ENCODE measurements around the gene CP.
A peak's percentile ranks its signal among the peaks of the same experiment; 100 is the strongest.

The CP gene

DNA sequence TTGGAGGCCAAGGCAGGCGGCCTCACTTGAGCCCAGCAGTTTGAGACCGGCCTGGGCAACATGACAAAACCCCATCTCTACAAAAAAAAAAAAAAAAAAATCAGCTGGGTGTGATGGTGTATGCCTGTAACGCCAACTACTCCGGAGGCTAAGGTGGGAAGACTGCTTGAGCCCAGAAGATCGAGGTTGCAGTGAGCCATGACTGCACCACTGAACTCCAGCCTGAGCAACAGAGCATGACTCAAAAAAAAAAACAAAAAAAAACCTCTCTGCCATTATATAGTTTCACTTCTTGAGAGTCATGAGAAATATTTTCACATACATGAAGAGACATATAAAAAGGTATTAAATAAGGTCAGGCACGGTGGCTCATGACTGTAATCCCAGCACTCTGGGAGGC is 45.9 kb upstream of the CP start:
- TF ChIP-seq, protein P1, sequence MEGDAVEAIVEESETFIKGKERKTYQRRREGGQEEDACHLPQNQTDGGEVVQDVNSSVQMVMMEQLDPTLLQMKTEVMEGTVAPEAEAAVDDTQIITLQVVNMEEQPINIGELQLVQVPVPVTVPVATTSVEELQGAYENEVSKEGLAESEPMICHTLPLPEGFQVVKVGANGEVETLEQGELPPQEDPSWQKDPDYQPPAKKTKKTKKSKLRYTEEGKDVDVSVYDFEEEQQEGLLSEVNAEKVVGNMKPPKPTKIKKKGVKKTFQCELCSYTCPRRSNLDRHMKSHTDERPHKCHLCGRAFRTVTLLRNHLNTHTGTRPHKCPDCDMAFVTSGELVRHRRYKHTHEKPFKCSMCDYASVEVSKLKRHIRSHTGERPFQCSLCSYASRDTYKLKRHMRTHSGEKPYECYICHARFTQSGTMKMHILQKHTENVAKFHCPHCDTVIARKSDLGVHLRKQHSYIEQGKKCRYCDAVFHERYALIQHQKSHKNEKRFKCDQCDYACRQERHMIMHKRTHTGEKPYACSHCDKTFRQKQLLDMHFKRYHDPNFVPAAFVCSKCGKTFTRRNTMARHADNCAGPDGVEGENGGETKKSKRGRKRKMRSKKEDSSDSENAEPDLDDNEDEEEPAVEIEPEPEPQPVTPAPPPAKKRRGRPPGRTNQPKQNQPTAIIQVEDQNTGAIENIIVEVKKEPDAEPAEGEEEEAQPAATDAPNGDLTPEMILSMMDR (IDR thresholded peaks at IDR 0.05; ENCODE audit: insufficient read depth, low read length): no peak
- TF ChIP-seq, protein P2, sequence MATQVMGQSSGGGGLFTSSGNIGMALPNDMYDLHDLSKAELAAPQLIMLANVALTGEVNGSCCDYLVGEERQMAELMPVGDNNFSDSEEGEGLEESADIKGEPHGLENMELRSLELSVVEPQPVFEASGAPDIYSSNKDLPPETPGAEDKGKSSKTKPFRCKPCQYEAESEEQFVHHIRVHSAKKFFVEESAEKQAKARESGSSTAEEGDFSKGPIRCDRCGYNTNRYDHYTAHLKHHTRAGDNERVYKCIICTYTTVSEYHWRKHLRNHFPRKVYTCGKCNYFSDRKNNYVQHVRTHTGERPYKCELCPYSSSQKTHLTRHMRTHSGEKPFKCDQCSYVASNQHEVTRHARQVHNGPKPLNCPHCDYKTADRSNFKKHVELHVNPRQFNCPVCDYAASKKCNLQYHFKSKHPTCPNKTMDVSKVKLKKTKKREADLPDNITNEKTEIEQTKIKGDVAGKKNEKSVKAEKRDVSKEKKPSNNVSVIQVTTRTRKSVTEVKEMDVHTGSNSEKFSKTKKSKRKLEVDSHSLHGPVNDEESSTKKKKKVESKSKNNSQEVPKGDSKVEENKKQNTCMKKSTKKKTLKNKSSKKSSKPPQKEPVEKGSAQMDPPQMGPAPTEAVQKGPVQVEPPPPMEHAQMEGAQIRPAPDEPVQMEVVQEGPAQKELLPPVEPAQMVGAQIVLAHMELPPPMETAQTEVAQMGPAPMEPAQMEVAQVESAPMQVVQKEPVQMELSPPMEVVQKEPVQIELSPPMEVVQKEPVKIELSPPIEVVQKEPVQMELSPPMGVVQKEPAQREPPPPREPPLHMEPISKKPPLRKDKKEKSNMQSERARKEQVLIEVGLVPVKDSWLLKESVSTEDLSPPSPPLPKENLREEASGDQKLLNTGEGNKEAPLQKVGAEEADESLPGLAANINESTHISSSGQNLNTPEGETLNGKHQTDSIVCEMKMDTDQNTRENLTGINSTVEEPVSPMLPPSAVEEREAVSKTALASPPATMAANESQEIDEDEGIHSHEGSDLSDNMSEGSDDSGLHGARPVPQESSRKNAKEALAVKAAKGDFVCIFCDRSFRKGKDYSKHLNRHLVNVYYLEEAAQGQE (IDR thresholded peaks at IDR 0.05; ENCODE audit: insufficient replicate concordance, low read depth): no peak
- TF ChIP-seq GABPA (IDR thresholded peaks at IDR 0.05; ENCODE audit: low read depth): no peak
- no peak for TF ChIP-seq POLR2AphosphoS5 (IDR thresholded peaks at IDR 0.05; ENCODE audit: low read depth)
- no peak for TF ChIP-seq SPI1 (IDR thresholded peaks at IDR 0.05; ENCODE audit: borderline replicate concordance, low read depth)
- no peak overlapping the region for H3K4me3 ChIP-seq (replicated peaks; ENCODE audit: insufficient read depth, low read length)
- H3K27me3 ChIP-seq (ENCODE audit: insufficient read depth, poor library complexity, severe bottlenecking): no peaks in the 10 kb centered on the region
- no peak for DNase-seq (ENCODE audit: low read depth in 1 of 2, low spot score in 1 of 2)
- no peak overlapping the region for H3K27ac ChIP-seq (replicated peaks)

DNA sequence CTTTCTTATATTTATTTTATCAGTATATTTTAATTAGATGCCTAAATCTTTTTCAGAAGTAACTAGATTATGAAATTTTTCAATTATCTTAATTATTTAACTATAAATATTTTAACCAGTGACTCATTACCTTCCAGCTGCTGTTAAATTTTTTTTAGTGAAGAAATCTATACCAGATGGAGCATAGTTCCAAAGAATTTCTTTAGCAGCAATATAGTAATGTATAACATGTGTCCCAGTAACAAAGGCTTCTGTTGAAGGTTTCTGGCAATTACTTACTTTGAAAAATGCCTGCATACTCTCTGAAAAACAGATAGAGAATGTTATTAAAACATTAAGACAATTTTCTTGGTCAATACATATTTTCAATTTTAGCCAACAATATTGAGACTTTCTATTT is 45.1 kb upstream of the CP start:
- H3K27ac ChIP-seq (replicated peaks): no peak overlapping the region
- DNase-seq (ENCODE audit: low read depth in 1 of 2, low spot score in 1 of 2): no peak
- no peak overlapping the region for H3K4me3 ChIP-seq (replicated peaks; ENCODE audit: insufficient read depth, low read length)
- no peaks in the 10 kb centered on the region for H3K27me3 ChIP-seq (ENCODE audit: insufficient read depth, poor library complexity, severe bottlenecking)
- TF ChIP-seq POLR2AphosphoS5 (IDR thresholded peaks at IDR 0.05; ENCODE audit: low read depth) (no peak), GABPA (IDR thresholded peaks at IDR 0.05; ENCODE audit: low read depth) (no peak), SPI1 (IDR thresholded peaks at IDR 0.05; ENCODE audit: borderline replicate concordance, low read depth) (no peak)
- TF ChIP-seq, protein P2 (IDR thresholded peaks at IDR 0.05; ENCODE audit: insufficient replicate concordance, low read depth): no peak
- TF ChIP-seq, protein P1 (IDR thresholded peaks at IDR 0.05; ENCODE audit: insufficient read depth, low read length): no peak

DNA sequence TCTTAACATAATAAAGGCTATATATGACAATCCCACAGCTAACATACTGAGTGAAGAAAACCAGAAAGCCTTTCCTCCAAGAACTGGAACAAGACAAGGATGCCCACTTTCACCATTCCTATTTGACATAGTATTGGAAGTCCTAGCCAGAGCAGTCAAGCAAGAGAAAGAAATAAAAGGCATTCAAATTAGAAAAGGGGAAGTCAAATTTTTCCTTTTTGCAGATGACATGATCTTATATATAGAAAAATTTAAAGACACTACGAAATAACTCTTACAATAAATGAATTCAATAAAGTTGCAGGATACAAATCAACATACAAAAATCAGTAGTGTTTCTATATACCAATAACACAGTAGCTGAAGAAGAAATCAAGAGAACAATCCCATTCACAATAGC is 42.2 kb upstream of the CP start:
- no peak overlapping the region for H3K27ac ChIP-seq (replicated peaks)
- H3K27me3 ChIP-seq (ENCODE audit: insufficient read depth, poor library complexity, severe bottlenecking): no peaks in the 10 kb centered on the region
- no peak overlapping the region for H3K4me3 ChIP-seq (replicated peaks; ENCODE audit: insufficient read depth, low read length)
- DNase-seq (ENCODE audit: low read depth in 1 of 2, low spot score in 1 of 2): no peak
- TF ChIP-seq SPI1 (IDR thresholded peaks at IDR 0.05; ENCODE audit: borderline replicate concordance, low read depth): peak; percentile 70; the same call in 1 of the 2 replicates
- no peak for TF ChIP-seq GABPA (IDR thresholded peaks at IDR 0.05; ENCODE audit: low read depth)
- TF ChIP-seq, protein P2 (IDR thresholded peaks at IDR 0.05; ENCODE audit: insufficient replicate concordance, low read depth): no peak
- TF ChIP-seq POLR2AphosphoS5 (IDR thresholded peaks at IDR 0.05; ENCODE audit: low read depth): no peak
- TF ChIP-seq, protein P1 (IDR thresholded peaks at IDR 0.05; ENCODE audit: insufficient read depth, low read length): no peak

Data from HL-60 (cell line).